Type B pancreatic cell (in vitro differentiated cells): Measurements from ENCODE around the gene COG6. TPM values are rescaled to one million over a fixed set of nuclear protein-coding genes. Genes with fewer than 3 reads are reported as not detected.

Experiments used
- DNase-seq: peaks from one replicate; pipeline ENCODE4 v3.0.0; 2021; ENCODE audit warnings: mixed read lengths; ENCODE audit not compliant: unreplicated experiment; ENCODE audit errors: extremely low spot score
- H3K27ac Mint-ChIP-seq: 2 replicates; pipeline ENCODE4 v1.8.0; 2021; ENCODE audit warnings: mild to moderate bottlenecking, mixed read lengths
- H3K27me3 Mint-ChIP-seq: 2 replicates; pipeline ENCODE4 v1.8.0; 2021; ENCODE audit warnings: mixed read lengths
- H3K36me3 Mint-ChIP-seq: 2 replicates; pipeline ENCODE4 v1.8.0; 2021; ENCODE audit warnings: mixed read lengths
- H3K4me1 Mint-ChIP-seq: one replicate; pipeline ENCODE4 v1.8.0; 2021; ENCODE audit warnings: mixed read lengths; ENCODE audit not compliant: unreplicated experiment
- H3K4me3 Mint-ChIP-seq: 2 replicates; pipeline ENCODE4 v1.8.0; 2021; ENCODE audit warnings: mild to moderate bottlenecking, mixed read lengths
- H3K9me3 Mint-ChIP-seq: 2 replicates; pipeline ENCODE4 v1.8.0; 2021; ENCODE audit warnings: mixed read lengths
- total RNA-seq: library from RNA; stranded (reverse); gene quantifications from 2 replicates; pipeline ENCODE4 v1.2.1, GENCODE V29; 2021; ENCODE audit warnings: low replicate concordance
- TF ChIP-seq, protein P1 (sequence below): fragments of 200-600 bp; sonication (generic); conservative IDR thresholded peaks from 2 replicates; pipeline ENCODE4 v1.5.0; 2021; ENCODE audit warnings: antibody characterized with exemption, mild to moderate bottlenecking

The COG6 gene
- total RNA-seq, 1 donor from 2014 or later = 40.0 TPM

DNA sequence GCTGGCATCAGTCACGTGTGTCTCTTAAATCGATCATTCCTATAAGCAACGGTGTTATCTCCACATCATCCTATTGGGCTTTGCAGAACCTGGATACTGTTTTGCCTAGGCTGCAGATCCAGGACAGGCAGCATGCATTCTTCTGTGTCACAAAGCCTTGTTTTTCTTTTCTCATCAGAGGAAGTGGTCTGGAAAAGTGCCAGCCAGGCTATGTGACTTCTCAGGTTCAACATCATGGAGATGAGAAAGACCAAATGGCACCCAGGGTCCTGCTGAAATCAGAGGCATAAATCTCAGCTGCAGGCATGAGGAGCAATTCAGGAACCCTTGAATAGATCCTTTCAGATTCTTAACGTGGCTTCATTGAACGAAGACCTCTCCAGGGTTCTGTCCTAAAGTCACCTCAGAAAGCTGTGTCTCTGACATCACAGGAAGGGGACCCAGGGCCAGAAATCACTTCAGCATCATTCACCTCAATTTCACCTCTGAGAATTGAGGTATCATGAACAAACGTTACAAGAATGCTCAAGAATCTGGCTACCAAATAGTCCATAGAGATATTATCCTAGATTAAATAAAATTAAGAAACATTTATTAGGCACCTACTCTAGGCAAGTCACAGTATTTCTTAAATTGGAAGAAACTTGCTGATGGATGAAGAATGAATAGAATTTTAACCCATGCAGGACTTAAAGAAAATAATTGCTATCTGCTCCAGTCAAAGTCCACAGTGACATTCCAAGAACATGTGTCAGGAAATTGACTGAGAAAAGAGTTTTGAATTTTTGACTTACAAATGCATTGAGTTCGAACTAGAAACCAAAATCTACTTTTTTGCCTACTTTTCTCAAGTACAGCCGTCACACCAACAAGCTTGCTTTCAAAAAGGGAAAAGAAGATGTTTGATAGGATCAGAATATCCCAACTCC, 124.1 kb downstream of the COG6 start:
- Mint-ChIP-seq H3K4me1 (peaks cover 7% of the 10 kb centered on the region), H3K36me3 (no peaks in the 10 kb centered on the region), H3K4me3 (no peak overlapping the region), H3K27ac (no peak overlapping the region), H3K27me3 (no peaks in the 10 kb centered on the region), H3K9me3 (no peaks in the 10 kb centered on the region)
- TF ChIP-seq, protein P1, sequence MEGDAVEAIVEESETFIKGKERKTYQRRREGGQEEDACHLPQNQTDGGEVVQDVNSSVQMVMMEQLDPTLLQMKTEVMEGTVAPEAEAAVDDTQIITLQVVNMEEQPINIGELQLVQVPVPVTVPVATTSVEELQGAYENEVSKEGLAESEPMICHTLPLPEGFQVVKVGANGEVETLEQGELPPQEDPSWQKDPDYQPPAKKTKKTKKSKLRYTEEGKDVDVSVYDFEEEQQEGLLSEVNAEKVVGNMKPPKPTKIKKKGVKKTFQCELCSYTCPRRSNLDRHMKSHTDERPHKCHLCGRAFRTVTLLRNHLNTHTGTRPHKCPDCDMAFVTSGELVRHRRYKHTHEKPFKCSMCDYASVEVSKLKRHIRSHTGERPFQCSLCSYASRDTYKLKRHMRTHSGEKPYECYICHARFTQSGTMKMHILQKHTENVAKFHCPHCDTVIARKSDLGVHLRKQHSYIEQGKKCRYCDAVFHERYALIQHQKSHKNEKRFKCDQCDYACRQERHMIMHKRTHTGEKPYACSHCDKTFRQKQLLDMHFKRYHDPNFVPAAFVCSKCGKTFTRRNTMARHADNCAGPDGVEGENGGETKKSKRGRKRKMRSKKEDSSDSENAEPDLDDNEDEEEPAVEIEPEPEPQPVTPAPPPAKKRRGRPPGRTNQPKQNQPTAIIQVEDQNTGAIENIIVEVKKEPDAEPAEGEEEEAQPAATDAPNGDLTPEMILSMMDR = no peak
- no peak for DNase-seq

GRCh38 chr13:39780711-39781110, 125.2 kb downstream of the COG6 start:
- H3K27ac Mint-ChIP-seq = no peak overlapping the region
- DNase-seq = no peak
- H3K4me3 Mint-ChIP-seq = no peak overlapping the region
- H3K4me1 Mint-ChIP-seq = peaks cover 9% of the 10 kb centered on the region
- H3K36me3 Mint-ChIP-seq = no peaks in the 10 kb centered on the region
- TF ChIP-seq, protein P1 = no peak
- H3K9me3 Mint-ChIP-seq = no peaks in the 10 kb centered on the region
- no peaks in the 10 kb centered on the region for H3K27me3 Mint-ChIP-seq

- TF ChIP-seq, protein P1 = no peak
- Mint-ChIP-seq H3K36me3 (no peaks in the 10 kb centered on the region), H3K27ac (no peak overlapping the region), H3K4me3 (no peak overlapping the region), H3K4me1 (peaks cover 10% of the 10 kb centered on the region), H3K27me3 (no peaks in the 10 kb centered on the region), H3K9me3 (no peaks in the 10 kb centered on the region)
- no peak for DNase-seq
Observed at GRCh38 chr13:39781381-39781780, 125.9 kb downstream of the COG6 start.

DNA sequence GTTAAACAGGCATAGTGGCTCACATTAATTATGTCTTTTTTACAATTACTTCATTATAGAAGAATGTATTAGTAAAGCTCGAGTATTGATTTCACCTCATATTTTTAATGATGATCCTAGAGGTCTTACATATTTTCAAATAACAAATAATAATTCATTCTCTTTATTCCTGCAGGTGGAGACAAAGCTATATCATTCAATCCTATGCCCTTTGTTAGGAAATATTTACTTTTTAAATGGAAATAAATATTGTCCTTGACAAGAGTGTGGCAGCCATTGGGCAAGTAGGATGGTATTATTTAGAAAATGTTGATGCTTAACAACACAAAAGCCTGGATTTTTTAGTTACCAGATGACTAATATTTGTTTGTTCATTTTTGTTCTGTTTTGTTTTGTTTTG, 127.6 kb downstream of the COG6 start:
- H3K9me3 Mint-ChIP-seq = no peaks in the 10 kb centered on the region
- H3K36me3 Mint-ChIP-seq = no peaks in the 10 kb centered on the region
- H3K27ac Mint-ChIP-seq = no peak overlapping the region
- H3K4me1 Mint-ChIP-seq = peaks cover 19% of the 10 kb centered on the region
- TF ChIP-seq, protein P1 = peak; percentile 36
- no peak overlapping the region for H3K4me3 Mint-ChIP-seq
- no peaks in the 10 kb centered on the region for H3K27me3 Mint-ChIP-seq
- no peak for DNase-seq

GRCh38 chr13:39784347-39784746, 128.9 kb downstream of the COG6 start:
- DNase-seq = no peak
- Mint-ChIP-seq H3K27ac (no peak overlapping the region), H3K4me1 (peaks cover 19% of the 10 kb centered on the region), H3K9me3 (peaks cover 9% of the 10 kb centered on the region), H3K4me3 (no peak overlapping the region), H3K27me3 (no peaks in the 10 kb centered on the region), H3K36me3 (peaks cover 2% of the 10 kb centered on the region)
- TF ChIP-seq, protein P1 = no peak
